Right atrium auricular region (tissue), 2 donors: Measurements from ENCODE around the gene SLC66A1. TPM values are rescaled to one million over a fixed set of nuclear protein-coding genes. Genes with fewer than 3 reads are reported as not detected.

ENCODE experiments used
- DNase-seq: peaks from one replicate; pipeline ENCODE4 v3.0.0-alpha.2; 2019; ENCODE audit warnings: low spot score
- H3K27ac ChIP-seq, 2 donors: fragments of 200-600 bp; sonication (generic); 1 replicate in 1 of 2; 2 replicates in 1 of 2; pipeline ENCODE4 v1.5.1; 2016 to 2019
- H3K27me3 ChIP-seq, 2 donors: fragments of 200-600 bp; sonication (generic); one replicate each; pipeline versions ENCODE4 v1.5.1 to v1.6.0; 2017 to 2019
- H3K36me3 ChIP-seq: fragments of 200-600 bp; sonication (generic); one replicate; pipeline ENCODE4 v1.5.1; 2016
- H3K4me1 ChIP-seq, 2 donors: fragments of 200-600 bp; sonication (generic); one replicate each; pipeline versions ENCODE4 v1.5.1 to v1.6.0; 2017 to 2019
- H3K4me3 ChIP-seq, 2 donors: fragments of 200-600 bp; sonication (generic); 1 replicate in 1 of 2; 2 replicates in 1 of 2; pipeline ENCODE4 v1.5.1; 2017 to 2019; ENCODE audit warnings: mild to moderate bottlenecking in 1 of 2, moderate library complexity in 1 of 2
- H3K9me3 ChIP-seq, 2 donors: fragments of 200-600 bp; sonication (generic); one replicate each; pipeline ENCODE4 v1.5.1; 2019
- CTCF ChIP-seq, 2 donors: fragments of 200-600 bp; sonication (generic); IDR thresholded peaks; one replicate each; pipeline ENCODE4 v1.5.1; 2019; ENCODE audit warnings: antibody characterized with exemption in 2 of 2
- total RNA-seq, 2 donors: library from RNA; depleted of rRNA; stranded (reverse); fragments of >200 nt; gene quantifications; one replicate each; pipeline ENCODE4 v1.1.0, GENCODE V29; 2016

The SLC66A1 gene
- total RNA-seq, 2 donors from 2014 or later, result 6.8 to 9.7 TPM

GRCh38 chr1:19371226-19372135, 59.4 kb downstream of the SLC66A1 start:
- no peak overlapping the region for H3K4me3 ChIP-seq
- H3K4me1 ChIP-seq, result peaks cover 0 to 56% of the 10 kb centered on the region in 2 donors
- no peaks in the 10 kb centered on the region for H3K27me3 ChIP-seq
- no peaks in the 10 kb centered on the region for H3K9me3 ChIP-seq
- TF ChIP-seq CTCF (IDR thresholded peaks at IDR 0.05), result no peak
- no peak overlapping the region for H3K27ac ChIP-seq
- no peak for DNase-seq
- H3K36me3 ChIP-seq, result peaks cover 13% of the 10 kb centered on the region

GRCh38 chr1:19372136-19372514, 60.0 kb downstream of the SLC66A1 start:
- no peak for DNase-seq
- Histone ChIP-seq H3K27me3 (no peaks in the 10 kb centered on the region), H3K4me3 (no peak overlapping the region), H3K9me3 (no peaks in the 10 kb centered on the region), H3K4me1 (peaks cover 0 to 50% of the 10 kb centered on the region in 2 donors), H3K27ac (no peak overlapping the region), H3K36me3 (peaks cover 20% of the 10 kb centered on the region)
- no peak for TF ChIP-seq CTCF (IDR thresholded peaks at IDR 0.05)

- Histone ChIP-seq H3K4me1 (peaks cover 0 to 46% of the 10 kb centered on the region in 2 donors), H3K9me3 (no peaks in the 10 kb centered on the region), H3K4me3 (no peak overlapping the region), H3K27ac (no peak overlapping the region), H3K27me3 (no peaks in the 10 kb centered on the region), H3K36me3 (peaks cover 24% of the 10 kb centered on the region)
- DNase-seq, result no peak
- no peak for TF ChIP-seq CTCF (IDR thresholded peaks at IDR 0.05)
These were observed 60.5 kb downstream of the SLC66A1 start for GRCh38 chr1:19372602-19373001.

- no peaks in the 10 kb centered on the region for H3K27me3 ChIP-seq
- H3K4me1 ChIP-seq, result peaks cover 0 to 40% of the 10 kb centered on the region in 2 donors
- H3K9me3 ChIP-seq, result no peaks in the 10 kb centered on the region
- no peak for TF ChIP-seq CTCF (IDR thresholded peaks at IDR 0.05)
- H3K27ac ChIP-seq, result no peak overlapping the region
- H3K4me3 ChIP-seq, result no peak overlapping the region
- peaks cover 33% of the 10 kb centered on the region for H3K36me3 ChIP-seq
- no peak for DNase-seq
These were observed 61.3 kb downstream of the SLC66A1 start for GRCh38 chr1:19373211-19374082.

- DNase-seq, result no peak
- TF ChIP-seq CTCF (IDR thresholded peaks at IDR 0.05), result peak in 1 of 2 donors; percentile 21
- Histone ChIP-seq H3K9me3 (no peaks in the 10 kb centered on the region), H3K36me3 (peaks cover 38% of the 10 kb centered on the region), H3K27me3 (no peaks in the 10 kb centered on the region), H3K4me1 (peaks cover 0 to 37% of the 10 kb centered on the region in 2 donors), H3K27ac (peak overlapping the region in 1 of 2 donors; percentile 34), H3K4me3 (no peak overlapping the region)
These were observed 62.1 kb downstream of the SLC66A1 start for GRCh38 chr1:19374083-19374801.
